DOHH2 (cell line): Measurements from ENCODE around the gene POGZ.
"Not testable (repeated sequence)": the region's sequence is repeated elsewhere in the genome, so short reads cannot be mapped to it uniquely, and the experiment has no call there.

Experiments
- H3F3A ChIP-seq: fragments of 200-600 bp; sonication (generic), shearing (Covaris generic); 2 replicates; pipeline ENCODE4 v1.6.0; 2016; ENCODE audit warnings: antibody characterized with exemption, mild to moderate bottlenecking; ENCODE audit not compliant: control insufficient read depth, insufficient read depth
- H3K27ac ChIP-seq: fragments of 200-600 bp; sonication (generic); 2 replicates; pipeline ENCODE4 v1.5.1; 2014; ENCODE audit warnings: low read depth, mild to moderate bottlenecking, low read length, moderate library complexity
- H3K27me3 ChIP-seq: fragments of 200-600 bp; sonication (generic); 2 replicates; pipeline ENCODE4 v1.6.1; 2014; ENCODE audit warnings: mild to moderate bottlenecking, low read length, mixed read lengths; ENCODE audit not compliant: control insufficient read depth
- H3K36me3 ChIP-seq: fragments of 200-600 bp; sonication (generic); 2 replicates; pipeline ENCODE4 v1.6.1; 2014; ENCODE audit warnings: mild to moderate bottlenecking, low read length, moderate library complexity, mixed read lengths; ENCODE audit not compliant: control insufficient read depth
- H3K4me1 ChIP-seq: fragments of 200-600 bp; sonication (generic); 2 replicates; pipeline ENCODE4 v1.6.1; 2014; ENCODE audit warnings: mild to moderate bottlenecking, low read length, mixed read lengths; ENCODE audit not compliant: control insufficient read depth
- H3K4me2 ChIP-seq: fragments of 200-600 bp; sonication (generic); 2 replicates; pipeline ENCODE4 v1.6.0; 2014; ENCODE audit warnings: mild to moderate bottlenecking, low read length, moderate library complexity
- H3K4me3 ChIP-seq: fragments of 200-600 bp; sonication (generic); 2 replicates; pipeline ENCODE4 v1.5.1; 2014; ENCODE audit warnings: mild to moderate bottlenecking, low read length, mixed read lengths
- H3K79me2 ChIP-seq: fragments of 200-600 bp; sonication (generic); 2 replicates; pipeline ENCODE4 v1.6.1; 2014; ENCODE audit warnings: mild to moderate bottlenecking, low read length, mixed read lengths; ENCODE audit not compliant: control insufficient read depth
- H3K9me2 ChIP-seq: fragments of 200-600 bp; sonication (generic); replicated peaks from 2 replicates; pipeline ENCODE4 v1.6.1; 2014; ENCODE audit warnings: mild to moderate bottlenecking, low read length, mixed read lengths; ENCODE audit not compliant: control insufficient read depth
- H3K9me3 ChIP-seq: fragments of 200-600 bp; sonication (generic); 2 replicates; pipeline ENCODE4 v1.6.1; 2014; ENCODE audit warnings: antibody characterized with exemption, low read length, mixed read lengths; ENCODE audit not compliant: control insufficient read depth, insufficient read depth
- H4K20me1 ChIP-seq: fragments of 200-600 bp; sonication (generic); 2 replicates; pipeline ENCODE4 v1.6.0; 2014; ENCODE audit warnings: low read depth, mild to moderate bottlenecking, antibody characterized with exemption, low read length, moderate library complexity; ENCODE audit not compliant: control insufficient read depth, insufficient read depth
- EZH2phosphoT487 ChIP-seq: fragments of 200-600 bp; sonication (generic); IDR thresholded peaks from 2 replicates; pipeline ENCODE4 v1.6.1; 2017; ENCODE audit warnings: borderline replicate concordance, mild to moderate bottlenecking, antibody characterized with exemption, low read length, moderate library complexity, mixed read lengths
- TF ChIP-seq, protein P1 (sequence below): fragments of 200-600 bp; sonication (generic); IDR thresholded peaks from one replicate; pipeline ENCODE4 v1.5.1; 2014; ENCODE audit warnings: antibody characterized with exemption, mild to moderate bottlenecking, low read depth, low read length; ENCODE audit not compliant: poor library complexity, severe bottlenecking

Gene POGZ

DNA sequence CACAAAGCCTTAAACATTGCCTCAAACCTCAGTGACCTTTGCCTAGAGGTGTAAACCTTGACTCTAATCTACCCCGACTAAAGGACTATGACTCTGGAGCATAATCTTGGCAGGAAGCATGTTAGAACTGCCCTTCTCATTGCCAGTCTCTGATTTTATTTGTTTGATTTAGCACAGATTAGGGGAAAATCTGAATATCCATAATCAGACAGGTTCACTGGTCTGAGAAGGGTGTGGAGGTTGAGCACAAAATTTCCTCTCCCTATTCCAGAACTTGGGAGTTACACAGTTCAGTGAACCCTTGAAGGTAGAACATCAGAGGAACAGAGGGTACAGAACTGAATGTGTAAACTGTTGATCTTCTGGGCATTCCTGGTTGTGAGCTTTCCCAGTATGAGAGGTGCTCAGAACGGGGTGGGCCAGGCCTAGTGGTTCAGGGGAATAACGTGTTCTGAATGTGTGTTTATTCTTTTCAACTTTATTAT is 68.2 kb downstream of the POGZ start:
- Histone ChIP-seq H3K4me1 (no peaks in the 10 kb centered on the region), H3K9me3 (no peaks in the 10 kb centered on the region), H3F3A (no peaks in the 10 kb centered on the region), H3K27ac (no peak overlapping the region), H4K20me1 (no peaks in the 10 kb centered on the region), H3K4me3 (no peak overlapping the region), H3K79me2 (no peaks in the 10 kb centered on the region), H3K27me3 (no peaks in the 10 kb centered on the region), H3K36me3 (no peaks in the 10 kb centered on the region), H3K4me2 (no peak overlapping the region), H3K9me2 (no peaks in the 10 kb centered on the region)
- no peak for TF ChIP-seq EZH2phosphoT487
- TF ChIP-seq, protein P1, sequence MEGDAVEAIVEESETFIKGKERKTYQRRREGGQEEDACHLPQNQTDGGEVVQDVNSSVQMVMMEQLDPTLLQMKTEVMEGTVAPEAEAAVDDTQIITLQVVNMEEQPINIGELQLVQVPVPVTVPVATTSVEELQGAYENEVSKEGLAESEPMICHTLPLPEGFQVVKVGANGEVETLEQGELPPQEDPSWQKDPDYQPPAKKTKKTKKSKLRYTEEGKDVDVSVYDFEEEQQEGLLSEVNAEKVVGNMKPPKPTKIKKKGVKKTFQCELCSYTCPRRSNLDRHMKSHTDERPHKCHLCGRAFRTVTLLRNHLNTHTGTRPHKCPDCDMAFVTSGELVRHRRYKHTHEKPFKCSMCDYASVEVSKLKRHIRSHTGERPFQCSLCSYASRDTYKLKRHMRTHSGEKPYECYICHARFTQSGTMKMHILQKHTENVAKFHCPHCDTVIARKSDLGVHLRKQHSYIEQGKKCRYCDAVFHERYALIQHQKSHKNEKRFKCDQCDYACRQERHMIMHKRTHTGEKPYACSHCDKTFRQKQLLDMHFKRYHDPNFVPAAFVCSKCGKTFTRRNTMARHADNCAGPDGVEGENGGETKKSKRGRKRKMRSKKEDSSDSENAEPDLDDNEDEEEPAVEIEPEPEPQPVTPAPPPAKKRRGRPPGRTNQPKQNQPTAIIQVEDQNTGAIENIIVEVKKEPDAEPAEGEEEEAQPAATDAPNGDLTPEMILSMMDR = no peak

DNA sequence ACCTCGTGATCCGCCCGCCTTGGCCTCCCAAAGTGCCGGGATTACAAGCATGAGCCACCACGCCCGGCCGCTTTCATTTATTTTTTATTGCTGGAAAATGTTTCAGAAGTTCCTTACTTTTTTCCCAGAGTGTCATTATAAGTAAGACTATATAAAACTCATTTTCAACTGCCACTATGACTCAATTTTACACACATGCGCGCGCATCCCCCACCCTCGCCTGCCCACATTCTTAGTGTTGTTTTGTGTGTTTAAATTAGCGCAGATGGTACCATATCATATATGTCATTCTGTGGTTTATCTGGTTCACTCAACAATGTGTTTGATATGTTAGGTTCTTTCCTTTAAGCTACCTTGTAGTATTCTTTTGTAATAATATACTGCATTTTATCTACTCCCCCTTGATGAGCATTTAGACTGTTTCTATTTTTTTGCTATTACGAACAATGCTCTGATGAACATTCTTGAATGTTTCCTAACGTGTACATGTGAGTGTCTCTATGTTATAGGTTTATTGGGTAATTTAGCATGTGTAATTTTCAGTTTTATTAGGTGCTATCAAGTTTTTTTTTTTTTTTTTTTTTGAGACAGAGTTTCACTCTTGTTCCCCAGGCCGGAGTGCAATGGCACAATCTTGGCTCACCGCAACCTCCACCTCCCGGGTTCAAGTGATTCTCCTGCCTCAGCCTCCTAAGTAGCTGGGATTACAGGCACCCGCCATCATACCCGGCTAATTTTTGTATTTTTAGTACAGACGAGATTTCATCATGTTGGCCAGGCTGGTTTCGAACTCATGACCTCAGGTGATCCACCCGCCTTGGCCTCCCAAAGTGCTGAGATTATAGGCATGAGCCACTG is 68.8 kb downstream of the POGZ start:
- H3K36me3 ChIP-seq, H3K27me3 ChIP-seq, H4K20me1 ChIP-seq, H3K27ac ChIP-seq, H3K4me3 ChIP-seq, H3K4me2 ChIP-seq, H3K79me2 ChIP-seq, H3F3A ChIP-seq, H3K9me2 ChIP-seq, H3K4me1 ChIP-seq, H3K9me3 ChIP-seq: not testable (repeated sequence)

DNA sequence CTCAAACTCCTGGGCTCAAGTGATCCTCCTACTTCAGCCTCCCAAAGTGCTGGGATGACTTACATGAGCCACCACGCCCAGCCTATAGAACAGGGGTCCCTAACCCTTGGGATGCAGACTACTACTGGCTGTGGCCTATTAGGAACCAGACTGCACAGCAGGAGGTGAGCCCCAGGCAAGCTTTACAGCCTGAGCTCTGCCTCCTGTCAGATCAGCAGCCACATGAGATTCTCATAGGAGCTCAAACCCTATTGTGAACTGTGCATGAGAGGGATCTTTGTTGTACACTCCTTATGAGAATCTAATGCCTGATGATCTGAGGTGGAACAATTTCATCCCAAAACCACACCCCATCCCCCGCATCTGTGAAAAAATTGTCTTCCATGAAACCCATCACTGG is 73.3 kb downstream of the POGZ start:
- TF ChIP-seq, protein P1 = no peak
- TF ChIP-seq EZH2phosphoT487 = no peak
- Histone ChIP-seq H3K4me3 (no peak overlapping the region), H3K36me3 (no peaks in the 10 kb centered on the region), H3K27ac (no peak overlapping the region), H4K20me1 (no peaks in the 10 kb centered on the region), H3F3A (no peaks in the 10 kb centered on the region), H3K9me2 (no peaks in the 10 kb centered on the region), H3K27me3 (no peaks in the 10 kb centered on the region), H3K4me2 (no peak overlapping the region), H3K4me1 (no peaks in the 10 kb centered on the region), H3K79me2 (no peaks in the 10 kb centered on the region), H3K9me3 (no peaks in the 10 kb centered on the region)

DNA sequence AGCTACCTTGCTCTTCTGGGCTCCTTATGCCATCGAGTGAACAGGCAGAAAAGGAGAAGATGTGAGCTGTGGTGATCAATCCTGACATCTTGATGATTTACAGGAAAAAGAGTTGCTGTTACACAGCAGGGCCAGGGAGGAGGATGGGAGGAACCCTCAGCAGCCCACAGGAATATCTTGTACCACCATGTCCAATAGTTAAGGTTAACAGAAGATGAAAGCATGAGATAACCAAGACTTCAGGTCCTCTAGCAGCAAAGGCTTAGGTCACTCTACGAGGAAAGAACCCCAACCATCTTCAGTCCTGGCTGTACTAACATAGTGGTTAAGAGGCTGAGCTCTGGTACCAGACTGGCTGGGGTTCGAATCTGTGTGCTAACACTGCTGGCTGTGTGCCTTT is 74.7 kb downstream of the POGZ start:
- Histone ChIP-seq H3K9me2 (no peaks in the 10 kb centered on the region), H3K4me3 (no peak overlapping the region), H3K4me2 (no peak overlapping the region), H3K79me2 (no peaks in the 10 kb centered on the region), H3K4me1 (no peaks in the 10 kb centered on the region), H3K27me3 (no peaks in the 10 kb centered on the region), H3K27ac (no peak overlapping the region), H3K9me3 (no peaks in the 10 kb centered on the region), H4K20me1 (no peaks in the 10 kb centered on the region), H3F3A (no peaks in the 10 kb centered on the region), H3K36me3 (no peaks in the 10 kb centered on the region)
- TF ChIP-seq, protein P1 = no peak
- no peak for TF ChIP-seq EZH2phosphoT487
